ENCODE data around the gene IFNL4. TPM values are rescaled to one million over a fixed set of nuclear protein-coding genes. Genes with fewer than 3 reads are reported as not detected.

Gene IFNL4
- total and polyA plus RNA-seq, 2 experiments from 2014 or later: not detected

GRCh38 chr19:39257227-39257626 lies 8.6 kb upstream of the IFNL4 start:
- no peak overlapping the region for H3K27ac Mint-ChIP-seq
- H4K20me1 ChIP-seq (replicated peaks; ENCODE audit: insufficient read depth): peaks cover 2% of the 10 kb centered on the region; the same call in 1 of the 2 replicates
- H3K36me3 ChIP-seq (ENCODE audit: insufficient read depth): no peaks in the 10 kb centered on the region
- no peaks in the 10 kb centered on the region for H3K4me1 ChIP-seq (ENCODE audit: insufficient read depth)
- no peak overlapping the region for H2AFZ ChIP-seq
- TF ChIP-seq ZNF331 (CRISPR knock-in tag; IDR thresholded peaks at IDR 0.05; ENCODE audit: low read depth) (no peak), NANOG (IDR thresholded peaks at IDR 0.05; ENCODE audit: borderline replicate concordance) (no peak), STAT1 (IDR thresholded peaks at IDR 0.05; ENCODE audit: unreplicated experiment) (no peak), ZNF462 (CRISPR knock-in tag; IDR thresholded peaks at IDR 0.05) (no peak), POLR2AphosphoS5 (IDR thresholded peaks at IDR 0.05; ENCODE audit: low read depth) (no peak), EZH2 (IDR thresholded peaks at IDR 0.05; ENCODE audit: low read depth, unreplicated experiment) (no peak), CREB1 (CRISPR knock-in tag; IDR thresholded peaks at IDR 0.05; ENCODE audit: low read depth) (no peak), ZNF114 (CRISPR knock-in tag; IDR thresholded peaks at IDR 0.05) (no peak), JUNB (IDR thresholded peaks at IDR 0.05; ENCODE audit: unreplicated experiment) (no peak), REST (IDR thresholded peaks at IDR 0.05; ENCODE audit: unreplicated experiment) (no peak), ETS1 (IDR thresholded peaks at IDR 0.05) (no peak), CTCF (conservative IDR thresholded peaks at IDR 0.05; ENCODE audit: low read depth in 2 of 2) (no peak), EZH2phosphoT487 (IDR thresholded peaks at IDR 0.05; ENCODE audit: unreplicated experiment) (no peak)
- peaks cover 34% of the 10 kb centered on the region for H3K27me3 ChIP-seq (ENCODE audit: insufficient read depth)
- H3K27me3 Mint-ChIP-seq (ENCODE audit: insufficient read depth, low read depth, poor library complexity): peaks cover 21% of the 10 kb centered on the region
- no peaks in the 10 kb centered on the region for H3F3A ChIP-seq (replicated peaks; ENCODE audit: low read depth)
- no peak overlapping the region for H3K4me3 ChIP-seq
- no peak overlapping the region for H3K27ac ChIP-seq (ENCODE audit: low read depth)
- ATAC-seq: no peak
- H3K9me2 ChIP-seq (ENCODE audit: insufficient read depth): no peaks in the 10 kb centered on the region
- no peaks in the 10 kb centered on the region for H3K36me3 Mint-ChIP-seq (ENCODE audit: low read depth)
- H3K4me3 Mint-ChIP-seq: no peak overlapping the region
- H3K9me3 Mint-ChIP-seq: peaks cover 3% of the 10 kb centered on the region; the same call in 2 of the 3 replicates
- peaks cover under 1% of the 10 kb centered on the region; the same call in 1 of the 3 replicates for H3K4me1 Mint-ChIP-seq
- H3K79me2 ChIP-seq (replicated peaks; ENCODE audit: insufficient read depth): no peaks in the 10 kb centered on the region
- no peak overlapping the region for H3K4me2 ChIP-seq
- no peak for DNase-seq (ENCODE audit: low spot score)

Data from GM23338 (cell line).